GM12878 (cell line): ENCODE data around the gene DAAM1. TPM values are rescaled to one million over a fixed set of nuclear protein-coding genes. Genes with fewer than 3 reads are reported as not detected.

Experiments
- ATF7 ChIP-seq: fragments of 450-650 bp; IDR thresholded peaks from 2 replicates; pipeline ENCODE4 v1.6.1; 2016; ENCODE audit warnings: low read depth, mild to moderate bottlenecking
- BCLAF1 ChIP-seq: fragments of 450-650 bp; IDR thresholded peaks from 2 replicates; pipeline ENCODE4 v1.6.1; 2017; ENCODE audit warnings: antibody characterized with exemption, mild to moderate bottlenecking, moderate library complexity
- CHD1 ChIP-seq: IDR thresholded peaks from 2 replicates; pipeline ENCODE4 v1.6.1; 2012; ENCODE audit warnings: low read depth, low read length, improper control_type of control experiment
- EED ChIP-seq: sonication (generic); IDR thresholded peaks from 2 replicates; pipeline ENCODE4 v1.6.1; 2016; ENCODE audit warnings: antibody characterized with exemption, low read depth
- EGR1 ChIP-seq, 2 experiments: IDR thresholded peaks; 1 replicate in 1 of 2; 2 replicates in 1 of 2; pipeline ENCODE4 v1.6.1; 2011 to 2012; ENCODE audit warnings: low read depth in 2 of 2, low read length in 2 of 2, borderline replicate concordance in 1 of 2, mild to moderate bottlenecking in 1 of 2, moderate library complexity in 1 of 2
- ETV6 ChIP-seq, 2 experiments: fragments of 450-650 bp in 1 of 2; IDR thresholded peaks in 1 of 2; conservative IDR thresholded peaks in 1 of 2; 2 replicates each; pipeline ENCODE4 v1.6.1; 2014; ENCODE audit warnings: antibody characterized with exemption in 1 of 2, borderline replicate concordance in 1 of 2, low read depth in 1 of 2, mild to moderate bottlenecking in 1 of 2, moderate library complexity in 1 of 2
- HCFC1 ChIP-seq: fragments of 150-350 bp; IDR thresholded peaks from 2 replicates; pipeline ENCODE4 v1.6.1; 2014; ENCODE audit warnings: low read length
- HDAC2 ChIP-seq: fragments of 200-600 bp; sonication (generic); IDR thresholded peaks from 2 replicates; pipeline ENCODE4 v1.6.1; 2017
- IKZF2 ChIP-seq, 2 experiments: fragments of 450-650 bp; IDR thresholded peaks; 2 replicates each; pipeline ENCODE4 v1.6.1; 2017; ENCODE audit warnings: mild to moderate bottlenecking in 2 of 2, moderate library complexity in 2 of 2
- MEF2B ChIP-seq: fragments of 450-650 bp; IDR thresholded peaks from 2 replicates; pipeline ENCODE4 v1.6.1; 2018; ENCODE audit warnings: mild to moderate bottlenecking, moderate library complexity; ENCODE audit not compliant: partially characterized antibody, poor library complexity, severe bottlenecking
- MXI1 ChIP-seq: fragments of 150-350 bp; IDR thresholded peaks from 2 replicates; pipeline ENCODE4 v1.6.1; 2011; ENCODE audit warnings: low read depth, mild to moderate bottlenecking, inconsistent platforms, low read length, improper control_type of control experiment
- PAX5 ChIP-seq: IDR thresholded peaks from 2 replicates; pipeline ENCODE4 v1.6.1; 2011; ENCODE audit warnings: low read depth, low read length, borderline replicate concordance
- POU2F2 ChIP-seq: IDR thresholded peaks from 3 replicates; pipeline ENCODE4 v1.6.1; 2011; ENCODE audit warnings: low read depth, mild to moderate bottlenecking, low read length, borderline replicate concordance
- SPI1 ChIP-seq: IDR thresholded peaks from 2 replicates; pipeline ENCODE4 v1.6.1; 2011; ENCODE audit warnings: low read depth, mild to moderate bottlenecking, low read length, moderate library complexity, borderline replicate concordance; ENCODE audit not compliant: insufficient read depth
- TCF7 ChIP-seq: IDR thresholded peaks from 2 replicates; pipeline ENCODE4 v1.6.1; 2014; ENCODE audit warnings: antibody characterized with exemption, borderline replicate concordance
- YBX1 ChIP-seq: fragments of 450-650 bp; IDR thresholded peaks from 2 replicates; pipeline ENCODE4 v1.6.1; 2016; ENCODE audit warnings: antibody characterized with exemption
- polyA plus RNA-seq, 11 experiments: library from polyadenylated mRNA; depleted of rRNA in 4 of 11; unstranded in 6 of 11; stranded (reverse) in 5 of 11; fragments of >200 nt; fragmentation: Nextera tagmentation in 4 of 11; fragmentation: Illumina TruSeq in 1 of 11; extraction: Ambion mirVana in 4 of 11; extraction: Trizol in 1 of 11; gene quantifications; 1 replicate in 1 of 11; 2 replicates in 10 of 11; pipeline versions ENCODE4 v1.2.1 to v1.2.3, GENCODE V29; 2011 to 2016; ENCODE audit warnings: inconsistent platforms in 2 of 11, missing spikeins in 2 of 11, low read depth in 1 of 11
- total RNA-seq, 4 experiments: library from RNA; depleted of rRNA in 3 of 4; stranded (reverse); fragments of >200 nt in 3 of 4; fragmentation: Illumina TruSeq in 1 of 4; extraction: Trizol in 1 of 4; gene quantifications; 2 replicates each; pipeline versions ENCODE4 v1.2.1 to v1.2.3, GENCODE V29; 2013 to 2021
- TF ChIP-seq, protein P1 (sequence below): fragments of 450-650 bp; IDR thresholded peaks from 2 replicates; pipeline ENCODE4 v1.6.1; 2016; ENCODE audit warnings: mild to moderate bottlenecking
- TF ChIP-seq, protein P2 (sequence below): IDR thresholded peaks from 2 replicates; pipeline ENCODE4 v1.6.1; 2012; ENCODE audit warnings: low read depth, low read length, improper control_type of control experiment
- TF ChIP-seq, protein P3 (sequence below): fragments of 450-650 bp; IDR thresholded peaks from 2 replicates; pipeline ENCODE4 v1.6.1; 2017; ENCODE audit warnings: mild to moderate bottlenecking, moderate library complexity
- TF ChIP-seq, protein P4 (sequence below): IDR thresholded peaks from 2 replicates; pipeline ENCODE4 v1.6.1; 2011; ENCODE audit warnings: borderline replicate concordance, low read depth, mild to moderate bottlenecking, moderate library complexity, low read length; ENCODE audit not compliant: insufficient read depth, poor library complexity, severe bottlenecking

The DAAM1 gene
- total and polyA plus RNA-seq, 10 of the 15 experiments (the other 5 are each of a cell fraction or from before 2014, with no cell fraction given), result 13.8 to 32.4 (median 24.2) TPM

GRCh38 chr14:59148334-59148900, 40.0 kb upstream of the DAAM1 start (continued):
- TF ChIP-seq, protein P1, sequence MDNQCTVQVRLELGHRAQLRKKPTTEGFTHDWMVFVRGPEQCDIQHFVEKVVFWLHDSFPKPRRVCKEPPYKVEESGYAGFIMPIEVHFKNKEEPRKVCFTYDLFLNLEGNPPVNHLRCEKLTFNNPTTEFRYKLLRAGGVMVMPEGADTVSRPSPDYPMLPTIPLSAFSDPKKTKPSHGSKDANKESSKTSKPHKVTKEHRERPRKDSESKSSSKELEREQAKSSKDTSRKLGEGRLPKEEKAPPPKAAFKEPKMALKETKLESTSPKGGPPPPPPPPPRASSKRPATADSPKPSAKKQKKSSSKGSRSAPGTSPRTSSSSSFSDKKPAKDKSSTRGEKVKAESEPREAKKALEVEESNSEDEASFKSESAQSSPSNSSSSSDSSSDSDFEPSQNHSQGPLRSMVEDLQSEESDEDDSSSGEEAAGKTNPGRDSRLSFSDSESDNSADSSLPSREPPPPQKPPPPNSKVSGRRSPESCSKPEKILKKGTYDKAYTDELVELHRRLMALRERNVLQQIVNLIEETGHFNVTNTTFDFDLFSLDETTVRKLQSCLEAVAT, result peak; percentile 82; the same call in 1 of the 2 replicates
- TF ChIP-seq HDAC2, result no peak
- TF ChIP-seq, protein P2, sequence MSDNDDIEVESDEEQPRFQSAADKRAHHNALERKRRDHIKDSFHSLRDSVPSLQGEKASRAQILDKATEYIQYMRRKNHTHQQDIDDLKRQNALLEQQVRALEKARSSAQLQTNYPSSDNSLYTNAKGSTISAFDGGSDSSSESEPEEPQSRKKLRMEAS, result no peak
- no peak for TF ChIP-seq PAX5
- TF ChIP-seq HCFC1, result no peak
- TF ChIP-seq ATF7, result no peak
- TF ChIP-seq IKZF2 (IDR thresholded peaks at IDR 0.05), result peak; percentile 35 to 54; a peak in 2 of 4 replicates
- TF ChIP-seq EGR1 (IDR thresholded peaks at IDR 0.05; ENCODE audit: borderline replicate concordance in 1 of 2, low read depth in 2 of 2, low read length in 2 of 2), result no peak
- no peak for TF ChIP-seq TCF7
- TF ChIP-seq MXI1, result no peak
- TF ChIP-seq, protein P3, sequence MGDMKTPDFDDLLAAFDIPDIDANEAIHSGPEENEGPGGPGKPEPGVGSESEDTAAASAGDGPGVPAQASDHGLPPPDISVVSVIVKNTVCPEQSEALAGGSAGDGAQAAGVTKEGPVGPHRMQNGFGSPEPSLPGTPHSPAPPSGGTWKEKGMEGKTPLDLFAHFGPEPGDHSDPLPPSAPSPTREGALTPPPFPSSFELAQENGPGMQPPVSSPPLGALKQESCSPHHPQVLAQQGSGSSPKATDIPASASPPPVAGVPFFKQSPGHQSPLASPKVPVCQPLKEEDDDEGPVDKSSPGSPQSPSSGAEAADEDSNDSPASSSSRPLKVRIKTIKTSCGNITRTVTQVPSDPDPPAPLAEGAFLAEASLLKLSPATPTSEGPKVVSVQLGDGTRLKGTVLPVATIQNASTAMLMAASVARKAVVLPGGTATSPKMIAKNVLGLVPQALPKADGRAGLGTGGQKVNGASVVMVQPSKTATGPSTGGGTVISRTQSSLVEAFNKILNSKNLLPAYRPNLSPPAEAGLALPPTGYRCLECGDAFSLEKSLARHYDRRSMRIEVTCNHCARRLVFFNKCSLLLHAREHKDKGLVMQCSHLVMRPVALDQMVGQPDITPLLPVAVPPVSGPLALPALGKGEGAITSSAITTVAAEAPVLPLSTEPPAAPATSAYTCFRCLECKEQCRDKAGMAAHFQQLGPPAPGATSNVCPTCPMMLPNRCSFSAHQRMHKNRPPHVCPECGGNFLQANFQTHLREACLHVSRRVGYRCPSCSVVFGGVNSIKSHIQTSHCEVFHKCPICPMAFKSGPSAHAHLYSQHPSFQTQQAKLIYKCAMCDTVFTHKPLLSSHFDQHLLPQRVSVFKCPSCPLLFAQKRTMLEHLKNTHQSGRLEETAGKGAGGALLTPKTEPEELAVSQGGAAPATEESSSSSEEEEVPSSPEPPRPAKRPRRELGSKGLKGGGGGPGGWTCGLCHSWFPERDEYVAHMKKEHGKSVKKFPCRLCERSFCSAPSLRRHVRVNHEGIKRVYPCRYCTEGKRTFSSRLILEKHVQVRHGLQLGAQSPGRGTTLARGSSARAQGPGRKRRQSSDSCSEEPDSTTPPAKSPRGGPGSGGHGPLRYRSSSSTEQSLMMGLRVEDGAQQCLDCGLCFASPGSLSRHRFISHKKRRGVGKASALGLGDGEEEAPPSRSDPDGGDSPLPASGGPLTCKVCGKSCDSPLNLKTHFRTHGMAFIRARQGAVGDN, result no peak
- peak; percentile 76; the same call in 2 of the 3 replicates for TF ChIP-seq POU2F2
- TF ChIP-seq EED, result no peak
- no peak for TF ChIP-seq YBX1
- no peak for TF ChIP-seq BCLAF1
- TF ChIP-seq, protein P4, sequence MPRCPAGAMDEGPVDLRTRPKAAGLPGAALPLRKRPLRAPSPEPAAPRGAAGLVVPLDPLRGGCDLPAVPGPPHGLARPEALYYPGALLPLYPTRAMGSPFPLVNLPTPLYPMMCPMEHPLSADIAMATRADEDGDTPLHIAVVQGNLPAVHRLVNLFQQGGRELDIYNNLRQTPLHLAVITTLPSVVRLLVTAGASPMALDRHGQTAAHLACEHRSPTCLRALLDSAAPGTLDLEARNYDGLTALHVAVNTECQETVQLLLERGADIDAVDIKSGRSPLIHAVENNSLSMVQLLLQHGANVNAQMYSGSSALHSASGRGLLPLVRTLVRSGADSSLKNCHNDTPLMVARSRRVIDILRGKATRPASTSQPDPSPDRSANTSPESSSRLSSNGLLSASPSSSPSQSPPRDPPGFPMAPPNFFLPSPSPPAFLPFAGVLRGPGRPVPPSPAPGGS, result no peak
- TF ChIP-seq MEF2B, result no peak
- peak; percentile 78 for TF ChIP-seq SPI1
- no peak for TF ChIP-seq ETV6 (conservative IDR thresholded peaks at IDR 0.05 in 1 of 2, IDR thresholded peaks at IDR 0.05 in 1 of 2; ENCODE audit: borderline replicate concordance in 1 of 2, low read depth in 1 of 2)
- no peak for TF ChIP-seq CHD1
